ENCODE measurements around the gene VASH2.
"Not testable (repeated sequence)": the region's sequence is repeated elsewhere in the genome, so short reads cannot be mapped to it uniquely, and the experiment has no call there.

Gene VASH2

GRCh38 chr1:212950243-212951125 lies at the start of gene VASH2:
Gene VASH2, plus strand, starts transcription at chr1:212950541. Its CDS starts 1,002 bp downstream, at chr1:212951543.
- peak; percentile 2 to 52 for DNase-seq (ENCODE audit: low read depth in 1 of 2, low spot score in 1 of 2)

- no peak for DNase-seq (ENCODE audit: low read depth in 1 of 2, low spot score in 1 of 2)
Measured at GRCh38 chr1:212901290-212901689, 49.1 kb upstream of the VASH2 start.

- DNase-seq (ENCODE audit: low read depth in 1 of 2, low spot score in 1 of 2): no peak
Measured at GRCh38 chr1:212902054-212902453, 48.3 kb upstream of the VASH2 start.

- no peak for DNase-seq (ENCODE audit: low read depth in 1 of 2, low spot score in 1 of 2)
Measured at GRCh38 chr1:212903664-212904063, 46.7 kb upstream of the VASH2 start.

GRCh38 chr1:212908071-212908470 lies 42.3 kb upstream of the VASH2 start:
- DNase-seq (ENCODE audit: low read depth in 1 of 2, low spot score in 1 of 2): not testable (repeated sequence)

GRCh38 chr1:212908971-212909370 lies 41.4 kb upstream of the VASH2 start:
- DNase-seq (ENCODE audit: low read depth in 1 of 2, low spot score in 1 of 2): no peak

- no peak for DNase-seq (ENCODE audit: low read depth in 1 of 2, low spot score in 1 of 2)
Measured at GRCh38 chr1:212909652-212910063, 40.7 kb upstream of the VASH2 start.

- DNase-seq (ENCODE audit: low read depth in 1 of 2, low spot score in 1 of 2): not testable (repeated sequence)
Measured at GRCh38 chr1:212910213-212910612, 40.1 kb upstream of the VASH2 start.

GRCh38 chr1:212913638-212914037 lies 36.7 kb upstream of the VASH2 start:
- DNase-seq (ENCODE audit: low read depth in 1 of 2, low spot score in 1 of 2): not testable (repeated sequence)

- DNase-seq (ENCODE audit: low read depth in 1 of 2, low spot score in 1 of 2): not testable (repeated sequence)
Measured at GRCh38 chr1:212914110-212914509, 36.2 kb upstream of the VASH2 start.

GRCh38 chr1:212914789-212915188 lies 35.6 kb upstream of the VASH2 start:
- DNase-seq (ENCODE audit: low read depth in 1 of 2, low spot score in 1 of 2): no peak

- DNase-seq (ENCODE audit: low read depth in 1 of 2, low spot score in 1 of 2): no peak
Measured at GRCh38 chr1:212915245-212916091, 34.9 kb upstream of the VASH2 start.

- no peak for DNase-seq (ENCODE audit: low read depth in 1 of 2, low spot score in 1 of 2)
Measured at GRCh38 chr1:212916481-212917133, 33.7 kb upstream of the VASH2 start.

- no peak for DNase-seq (ENCODE audit: low read depth in 1 of 2, low spot score in 1 of 2)
Measured at GRCh38 chr1:212917134-212917485, 33.2 kb upstream of the VASH2 start.

- no peak for DNase-seq (ENCODE audit: low read depth in 1 of 2, low spot score in 1 of 2)
Measured at GRCh38 chr1:212917858-212918257, 32.5 kb upstream of the VASH2 start.

GRCh38 chr1:212918824-212919223 lies 31.5 kb upstream of the VASH2 start:
- DNase-seq (ENCODE audit: low read depth in 1 of 2, low spot score in 1 of 2): no peak

- no peak for DNase-seq (ENCODE audit: low read depth in 1 of 2, low spot score in 1 of 2)
Measured at GRCh38 chr1:212920246-212920645, 30.1 kb upstream of the VASH2 start.

GRCh38 chr1:212920896-212921295 lies 29.4 kb upstream of the VASH2 start:
- no peak for DNase-seq (ENCODE audit: low read depth in 1 of 2, low spot score in 1 of 2)

- DNase-seq (ENCODE audit: low read depth in 1 of 2, low spot score in 1 of 2): no peak
Measured at GRCh38 chr1:212922016-212922415, 28.3 kb upstream of the VASH2 start.

GRCh38 chr1:212926372-212926771 lies 24.0 kb upstream of the VASH2 start:
- DNase-seq (ENCODE audit: low read depth in 1 of 2, low spot score in 1 of 2): no peak
